NCI-H146 (cell line): ENCODE data around the gene TAOK1.
A peak's percentile ranks its signal among the peaks of the same experiment; 100 is the strongest.

Source experiments
- DNase-seq: peaks from one replicate; lab custom pipeline; 2025; lab: John Stamatoyannopoulos, UW

Gene TAOK1

DNA sequence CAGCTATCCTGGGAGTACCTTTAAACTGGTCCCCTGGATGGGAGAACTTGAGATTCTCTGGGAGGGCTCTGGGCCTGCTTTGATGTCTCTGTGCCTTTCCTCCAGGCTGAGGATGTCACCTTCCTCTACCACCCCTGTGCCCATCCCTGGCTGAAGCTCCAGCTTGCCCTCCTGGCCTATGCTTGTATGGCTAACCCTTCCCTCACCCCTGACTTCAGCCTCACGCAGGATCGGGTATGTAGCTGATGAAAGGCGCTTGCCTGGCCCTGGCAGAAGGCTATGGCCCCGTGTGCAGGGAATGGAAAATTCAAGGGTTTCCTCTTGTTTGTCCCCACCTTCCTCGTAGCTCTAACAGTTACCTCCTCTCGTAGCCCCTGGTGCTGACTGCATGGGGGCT is 181.3 kb downstream of the TAOK1 start:
- DNase-seq: no peak

DNA sequence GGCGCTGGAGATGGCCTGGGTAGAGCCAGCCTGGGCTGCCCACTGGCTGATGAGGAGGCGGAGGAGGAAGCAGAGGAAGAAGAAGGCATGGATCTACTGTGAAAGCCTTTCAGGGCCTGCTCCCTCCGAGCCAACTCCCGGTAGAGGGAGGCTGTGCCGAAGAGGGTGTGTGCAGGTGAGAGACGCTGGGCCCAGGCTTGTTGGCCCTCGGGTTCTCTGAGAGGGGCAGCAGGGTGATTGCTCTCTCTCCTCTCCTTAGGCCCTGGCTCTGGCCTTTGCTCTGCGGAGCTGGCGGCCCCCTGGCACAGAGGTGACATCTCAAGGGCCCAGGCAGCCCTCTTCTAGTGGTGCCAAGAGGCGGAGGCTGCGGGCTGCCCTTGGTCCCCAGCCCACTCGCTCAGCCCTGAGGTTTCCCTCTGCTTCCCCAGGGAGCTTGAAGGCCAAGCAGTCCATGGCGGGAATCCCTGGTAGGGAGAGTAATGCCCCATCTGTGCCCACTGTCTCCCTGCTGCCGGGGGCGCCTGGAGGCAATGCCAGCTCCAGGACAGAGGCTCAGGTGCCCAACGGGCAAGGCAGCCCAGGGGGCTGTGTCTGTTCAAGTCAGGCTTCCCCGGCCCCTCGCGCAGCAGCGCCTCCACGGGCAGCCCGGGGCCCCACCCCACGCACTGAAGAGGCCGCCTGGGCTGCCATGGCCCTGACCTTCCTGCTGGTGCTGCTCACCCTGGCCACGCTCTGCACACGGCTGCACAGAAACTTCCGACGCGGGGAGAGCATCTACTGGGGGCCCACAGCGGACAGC is 181.9 kb downstream of the TAOK1 start:
- no peak for DNase-seq

DNA sequence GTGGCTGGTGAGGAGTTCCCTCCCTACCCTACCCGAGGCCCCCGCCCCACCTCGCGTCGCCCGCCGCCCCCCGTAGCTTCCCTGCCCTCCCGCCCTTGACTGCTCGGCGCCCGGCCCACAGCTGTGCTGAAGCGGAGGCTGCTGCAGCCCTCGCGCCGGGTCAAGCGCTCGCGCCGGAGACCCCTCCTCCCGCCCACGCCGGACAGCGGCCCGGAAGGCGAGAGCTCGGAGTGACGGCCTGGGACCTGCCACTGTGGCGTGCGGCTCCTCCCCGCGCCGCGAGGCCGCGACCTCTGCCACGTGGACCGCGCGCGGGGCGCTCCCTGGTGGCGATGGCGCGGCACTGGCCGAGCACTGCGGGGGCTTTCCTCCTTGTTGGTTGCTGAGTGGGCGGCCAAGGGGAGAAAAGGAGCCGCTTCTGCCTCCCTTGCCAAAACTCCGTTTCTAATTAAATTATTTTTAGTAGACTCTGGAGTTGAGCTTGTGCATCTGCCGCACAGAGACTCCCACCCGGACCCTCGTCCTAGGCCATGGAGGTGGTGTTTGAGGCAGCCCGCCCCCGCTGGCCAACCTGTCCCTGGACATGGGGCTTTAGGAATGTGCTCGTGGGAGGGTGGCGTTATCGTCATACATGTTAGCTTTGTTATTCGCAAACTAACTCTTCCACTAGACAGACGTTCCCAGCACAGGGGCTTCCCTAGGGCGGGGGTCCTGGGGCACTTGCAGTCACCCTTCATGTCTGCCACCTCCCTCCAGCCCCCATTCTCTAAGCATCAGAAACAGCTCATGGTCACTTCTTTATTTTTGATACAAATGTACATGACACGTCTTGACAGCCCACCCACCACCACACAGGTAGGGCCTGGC is 182.8 kb downstream of the TAOK1 start:
- no peak for DNase-seq

DNA sequence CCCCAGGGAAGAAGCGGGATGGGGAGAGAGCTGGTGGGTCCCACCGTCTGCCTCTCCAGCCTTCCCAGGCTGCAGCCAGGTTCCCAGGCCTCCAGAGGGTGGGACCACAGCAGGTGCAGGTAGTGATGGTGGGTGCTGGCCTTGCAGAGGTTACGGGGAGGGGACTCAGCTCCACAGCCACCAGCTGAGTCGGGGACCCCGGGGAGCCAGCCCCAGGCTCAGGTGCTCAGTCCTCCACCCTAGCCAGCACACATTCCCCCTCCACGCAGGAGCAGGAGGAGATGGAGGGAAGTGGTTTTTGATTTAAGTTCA is 183.4 kb downstream of the TAOK1 start:
- DNase-seq: no peak

DNA sequence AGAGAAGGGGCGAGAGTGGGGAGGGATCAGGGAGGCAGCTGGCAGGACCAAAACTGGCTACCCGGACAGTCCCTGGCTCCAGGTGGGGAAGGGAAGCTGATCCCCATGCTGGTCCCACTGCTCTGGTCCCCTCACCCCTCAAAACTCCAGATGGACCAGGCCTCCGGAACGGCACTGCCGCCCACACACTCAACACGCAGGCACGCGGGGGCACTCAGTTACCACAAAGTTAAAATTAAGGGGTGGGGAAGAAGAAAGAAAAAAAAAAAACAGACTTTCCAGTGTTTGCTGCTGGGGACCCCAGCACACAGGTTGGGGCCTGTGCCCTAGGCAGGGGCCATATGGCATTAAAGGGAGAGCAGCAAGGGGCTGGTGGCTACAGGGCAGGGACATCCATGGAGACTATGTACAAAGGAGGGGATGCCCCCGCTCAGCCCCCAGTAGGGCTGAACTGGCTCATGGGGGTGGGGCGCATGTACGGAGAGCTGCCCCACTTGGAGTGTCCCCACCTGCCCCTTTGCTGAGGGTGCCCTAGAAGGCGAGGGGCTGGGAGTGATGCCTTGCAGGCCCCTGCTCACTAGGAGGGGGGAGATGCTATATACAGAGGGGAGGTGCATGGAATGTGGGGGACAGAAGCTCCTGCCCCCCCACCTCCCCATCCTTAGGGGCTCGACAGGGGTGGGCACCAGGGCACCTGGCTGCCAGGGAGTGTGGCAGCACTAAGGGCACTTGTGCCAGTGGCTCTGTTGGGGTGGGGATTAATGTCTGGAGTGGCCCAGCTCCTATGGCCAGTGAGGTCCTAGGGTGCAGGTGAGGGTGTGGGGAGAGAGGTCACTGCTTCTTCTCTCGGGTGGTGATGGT is 183.9 kb downstream of the TAOK1 start:
- DNase-seq: no peak

DNA sequence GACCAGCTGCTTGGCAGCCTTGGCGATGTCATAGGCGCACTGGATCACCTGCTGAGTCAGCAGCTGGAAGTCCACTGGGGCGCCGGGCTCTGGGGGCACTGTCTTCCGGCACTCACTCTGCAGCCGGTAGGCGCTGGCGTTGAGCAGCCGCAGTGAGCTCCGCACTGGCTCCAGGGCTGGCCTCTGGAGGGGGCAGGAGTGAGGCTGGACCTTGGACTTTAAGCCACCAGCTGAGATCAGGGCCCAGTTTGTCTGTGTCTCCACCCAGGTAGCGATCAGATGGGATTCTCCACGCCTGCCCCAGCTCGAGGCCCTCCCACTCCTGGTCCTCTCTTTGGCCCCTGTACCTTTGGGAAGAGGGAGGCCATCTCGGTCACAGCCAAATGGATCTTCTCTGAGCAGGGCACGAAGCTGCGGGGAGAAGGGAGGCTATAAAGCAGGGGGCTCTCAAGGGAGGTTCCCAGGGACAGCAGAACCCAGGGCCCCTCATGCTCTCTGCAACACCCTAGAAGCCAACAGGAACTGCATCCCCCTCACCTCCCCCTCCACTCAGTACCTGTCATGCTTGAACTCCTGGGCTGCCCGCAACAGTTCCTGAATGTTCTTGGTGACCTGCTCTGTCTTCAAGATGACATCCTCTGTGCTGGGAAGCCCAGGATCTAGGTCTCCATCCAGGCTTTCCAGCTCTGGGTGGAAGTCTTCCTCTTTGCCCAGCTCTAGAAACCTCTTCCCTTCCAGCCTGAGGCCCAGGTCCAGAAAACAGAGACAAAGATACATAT is 184.8 kb downstream of the TAOK1 start:
- no peak for DNase-seq

DNA sequence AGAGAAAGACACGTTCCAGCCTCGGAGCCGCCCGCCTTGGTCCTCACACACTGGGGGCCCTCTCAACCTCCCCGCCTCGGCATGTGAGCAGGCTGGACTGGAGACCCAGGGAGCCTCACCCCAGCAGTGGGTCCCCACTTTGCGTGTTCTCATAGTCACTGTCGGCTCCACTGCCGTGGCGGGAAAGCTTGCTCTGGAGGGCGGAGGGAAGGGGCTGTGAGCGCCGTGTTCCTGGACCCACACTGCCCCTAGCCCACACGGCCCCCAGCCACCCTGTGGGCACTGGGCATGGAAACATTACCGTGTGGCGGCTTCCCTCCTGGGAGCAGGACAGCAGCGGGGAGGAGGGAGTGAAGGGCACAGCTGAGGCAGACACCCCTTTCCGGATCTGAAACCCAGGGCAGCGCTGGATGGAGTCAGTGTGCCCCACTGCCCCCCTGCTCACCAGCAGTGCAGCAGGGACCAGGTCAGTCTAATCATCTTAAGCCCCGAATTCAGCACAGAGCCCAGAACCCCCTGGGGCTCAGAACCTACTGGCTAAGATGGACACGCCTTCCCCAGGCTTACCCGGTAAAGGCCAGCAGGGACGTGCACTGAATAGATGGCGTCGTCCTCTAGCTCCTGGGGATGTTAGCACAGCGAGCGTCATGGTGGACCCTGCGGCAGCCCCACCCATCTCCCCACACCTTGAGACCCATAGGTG is 185.5 kb downstream of the TAOK1 start:
- DNase-seq: no peak

DNA sequence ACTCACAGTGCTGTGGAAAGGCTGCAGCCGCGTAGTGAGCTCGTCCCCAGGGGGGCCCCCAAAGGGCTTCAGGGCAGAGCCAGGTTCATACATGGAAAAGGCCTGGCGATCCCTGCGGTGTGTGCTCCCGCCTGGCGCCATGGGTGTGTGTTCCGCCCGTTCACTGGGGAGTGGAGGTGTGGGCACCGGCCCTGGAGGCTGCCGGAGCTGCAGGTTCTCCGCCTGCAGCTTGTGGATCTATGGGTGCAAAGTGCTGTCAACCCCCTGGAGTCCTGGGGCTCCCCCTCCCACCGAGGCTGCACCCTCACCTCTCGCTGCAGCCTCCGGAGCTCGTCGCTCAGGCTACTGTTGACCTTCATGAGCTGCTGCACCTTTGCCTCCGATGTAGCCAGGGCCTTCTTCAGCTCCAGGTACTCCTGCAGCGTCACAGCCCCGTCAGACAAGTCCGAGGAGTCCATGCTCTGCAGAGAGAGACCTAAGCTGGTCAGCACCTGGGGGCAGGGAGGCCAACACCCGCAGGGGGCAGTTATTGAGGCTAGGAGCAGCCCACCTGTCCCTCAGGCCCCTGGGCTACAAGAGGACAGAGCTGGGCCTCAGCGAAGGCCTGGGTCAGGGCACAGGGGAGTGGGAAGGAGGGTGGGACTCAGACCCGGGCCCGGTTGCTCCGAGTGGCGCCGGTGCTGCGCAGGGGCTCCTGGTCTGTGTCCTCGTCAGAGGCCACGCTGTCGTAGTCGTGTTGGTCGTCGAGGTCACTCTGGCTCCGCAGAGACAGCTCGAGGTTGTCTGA is 186.2 kb downstream of the TAOK1 start:
- DNase-seq: no peak

DNA sequence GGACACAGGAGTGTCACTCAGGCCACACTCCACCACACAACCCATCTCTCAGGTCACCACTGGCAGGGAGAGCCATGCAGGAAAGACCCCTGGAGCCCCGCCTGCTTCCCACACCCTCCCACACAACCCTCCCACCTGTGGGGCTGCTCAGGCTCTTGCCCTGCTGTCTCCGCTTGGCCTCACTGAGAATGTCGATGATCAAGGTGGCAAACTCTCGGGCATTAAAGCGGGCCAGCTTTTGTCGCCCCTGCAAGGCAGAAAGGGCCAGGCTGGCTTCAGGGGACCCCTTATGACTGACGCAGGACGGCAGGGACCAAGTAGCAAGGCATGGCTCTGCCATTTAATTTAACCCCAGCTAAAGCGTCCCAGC is 186.8 kb downstream of the TAOK1 start:
- DNase-seq: no peak

DNA sequence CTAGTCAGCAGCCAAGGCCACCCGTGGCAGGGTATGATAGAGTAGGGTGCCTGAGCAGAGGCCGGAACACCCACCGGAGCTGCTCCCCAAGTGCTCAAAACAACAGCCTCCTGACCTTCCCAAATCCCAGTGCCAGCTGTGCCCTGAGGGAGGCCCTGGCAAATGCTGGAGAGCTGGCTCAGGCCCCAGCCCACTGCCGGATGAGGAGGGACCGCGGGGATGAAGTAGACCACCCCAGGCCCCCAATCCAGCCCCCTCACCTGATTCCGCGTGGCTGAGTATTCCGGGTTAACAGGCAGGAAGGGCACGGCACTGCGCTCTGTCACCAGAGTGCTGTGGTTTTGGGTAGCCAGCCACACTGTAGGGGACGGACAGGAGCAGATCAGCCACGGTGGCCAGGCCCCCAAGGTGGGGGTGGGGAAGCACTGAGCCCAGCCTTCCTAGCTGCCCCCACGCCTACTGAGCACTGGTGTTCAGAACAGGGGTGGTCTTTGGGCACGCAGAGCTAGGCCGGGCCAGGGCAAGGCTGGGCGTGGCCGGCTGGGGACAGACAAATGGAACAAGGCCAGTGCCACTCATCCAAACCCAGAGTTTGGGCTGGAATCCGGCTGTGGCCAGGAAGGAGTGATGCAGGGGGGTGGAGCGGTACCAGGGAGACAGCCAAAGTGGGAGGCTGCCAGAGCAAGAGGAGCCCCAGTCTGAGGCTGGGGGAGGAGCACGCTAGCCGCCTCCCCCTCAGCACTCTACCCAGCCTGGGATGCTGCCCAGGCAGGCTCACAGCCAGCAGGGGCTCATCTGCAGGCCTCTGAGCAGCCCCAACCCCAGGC is 187.4 kb downstream of the TAOK1 start:
- no peak for DNase-seq

DNA sequence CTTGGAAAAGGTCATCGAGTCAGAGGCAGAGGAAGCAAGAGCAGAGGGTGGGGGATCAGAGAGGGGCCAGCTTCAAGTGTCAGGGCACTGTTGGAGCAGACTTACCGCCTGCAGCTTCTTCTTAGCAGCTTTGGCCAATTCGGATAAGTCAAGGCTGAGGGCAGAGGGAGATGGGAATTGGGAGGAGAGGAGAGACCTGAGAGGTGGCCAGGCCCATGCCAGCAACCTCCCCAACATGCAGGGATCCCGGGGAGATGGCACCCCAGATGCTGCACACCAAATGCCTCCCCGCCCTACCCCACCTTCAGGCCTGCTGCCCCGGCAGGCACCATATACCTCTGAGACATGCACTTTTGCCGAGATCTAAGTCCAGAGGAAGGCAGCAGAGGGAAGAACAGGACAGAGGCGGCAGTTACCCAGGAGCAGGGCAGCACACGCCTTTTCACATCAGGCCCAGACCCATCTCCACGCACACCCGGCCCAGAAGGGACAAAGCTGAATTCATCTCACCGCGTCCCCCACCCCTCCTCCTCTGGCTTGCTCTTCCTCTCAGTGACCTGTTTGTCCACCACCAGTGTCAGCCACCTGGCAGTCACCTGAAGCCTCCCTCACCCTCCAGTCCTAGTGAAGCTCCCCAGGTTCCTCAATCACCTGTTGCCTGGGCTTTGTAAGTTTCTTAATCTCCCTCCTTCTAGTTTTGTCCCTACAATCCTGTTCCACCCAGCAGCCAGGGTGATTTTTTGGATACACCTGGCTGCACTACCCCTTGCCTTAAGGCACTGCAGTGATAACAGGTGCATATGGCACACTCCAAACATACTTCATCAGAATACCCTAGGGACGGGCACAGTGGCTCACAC is 188.7 kb downstream of the TAOK1 start:
- DNase-seq: no peak

DNA sequence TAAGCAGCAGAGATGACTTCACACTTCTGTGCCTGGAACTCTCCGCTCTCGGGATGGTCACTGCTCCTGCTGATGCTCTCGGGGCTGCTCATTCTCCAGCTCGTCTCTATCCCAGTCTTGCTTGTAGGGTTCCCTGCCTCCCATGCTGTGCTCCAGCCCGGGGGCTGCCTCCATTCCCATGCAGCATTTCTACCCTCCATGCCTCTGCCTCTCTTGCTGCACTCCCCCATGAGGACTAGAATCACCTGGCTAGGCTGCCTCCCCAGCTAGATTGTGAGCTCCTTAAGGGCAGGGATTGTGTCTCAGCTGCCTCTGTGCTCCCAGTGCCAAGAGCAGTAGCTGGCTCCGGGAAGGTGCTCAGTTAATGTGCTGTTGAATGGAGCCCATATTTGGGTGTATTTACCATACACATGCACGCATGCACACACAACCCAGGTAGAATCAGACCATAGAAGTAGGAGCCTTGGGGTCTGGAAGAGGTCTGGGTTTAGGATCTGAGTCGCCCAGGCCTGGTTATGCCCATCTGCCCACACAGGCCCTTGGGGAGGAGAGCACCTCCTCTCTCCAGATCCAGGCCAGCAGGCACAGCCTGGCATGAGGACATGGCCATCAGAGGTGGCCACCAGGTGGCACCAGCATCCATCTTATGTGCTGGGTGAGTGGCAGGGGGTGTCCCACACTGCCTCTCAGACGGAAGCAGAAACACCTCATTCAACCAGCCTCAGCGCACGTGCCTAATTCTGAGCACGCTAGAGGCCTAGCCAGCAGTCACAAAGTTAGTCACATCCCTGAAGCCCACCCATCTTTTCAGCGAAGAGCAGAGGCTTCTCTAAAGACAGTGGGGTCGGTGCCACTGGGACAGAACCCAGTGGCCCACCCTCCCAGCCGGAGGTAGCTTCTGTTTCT is 190.0 kb downstream of the TAOK1 start:
- peak; percentile 62 for DNase-seq

DNA sequence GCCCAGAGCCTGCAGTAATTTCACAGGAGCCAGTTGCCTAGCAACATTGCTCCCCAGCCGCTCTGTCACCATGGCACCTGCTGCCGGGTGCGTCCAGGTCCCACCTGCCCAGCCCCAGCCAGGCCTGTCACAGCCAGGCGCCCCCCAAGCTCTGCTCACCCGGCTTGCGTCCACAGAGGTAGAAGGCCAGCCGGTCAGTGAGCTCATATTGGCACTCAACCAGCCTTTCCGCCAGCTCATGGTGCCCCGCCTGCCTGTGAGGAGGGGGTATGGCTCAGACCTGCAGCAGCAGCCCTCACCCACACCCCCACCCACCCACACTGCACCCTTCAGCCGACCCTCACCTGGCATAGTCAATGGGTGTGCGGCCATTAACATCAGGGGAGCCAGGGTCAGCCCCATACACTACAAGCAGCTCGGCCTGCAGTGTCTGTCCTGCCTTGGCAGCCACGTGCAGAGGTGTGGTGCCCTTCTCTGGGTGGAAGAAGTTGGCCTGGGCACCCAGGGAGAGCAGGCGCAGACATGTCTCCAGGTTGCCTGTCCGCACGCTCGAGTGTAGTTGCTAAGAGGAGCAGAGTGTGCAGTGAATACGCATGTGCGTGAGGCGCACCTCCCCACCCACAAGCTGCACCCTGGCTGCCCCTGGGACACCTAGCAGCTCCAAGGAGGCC is 191.6 kb downstream of the TAOK1 start:
- DNase-seq: peak; percentile 20

DNA sequence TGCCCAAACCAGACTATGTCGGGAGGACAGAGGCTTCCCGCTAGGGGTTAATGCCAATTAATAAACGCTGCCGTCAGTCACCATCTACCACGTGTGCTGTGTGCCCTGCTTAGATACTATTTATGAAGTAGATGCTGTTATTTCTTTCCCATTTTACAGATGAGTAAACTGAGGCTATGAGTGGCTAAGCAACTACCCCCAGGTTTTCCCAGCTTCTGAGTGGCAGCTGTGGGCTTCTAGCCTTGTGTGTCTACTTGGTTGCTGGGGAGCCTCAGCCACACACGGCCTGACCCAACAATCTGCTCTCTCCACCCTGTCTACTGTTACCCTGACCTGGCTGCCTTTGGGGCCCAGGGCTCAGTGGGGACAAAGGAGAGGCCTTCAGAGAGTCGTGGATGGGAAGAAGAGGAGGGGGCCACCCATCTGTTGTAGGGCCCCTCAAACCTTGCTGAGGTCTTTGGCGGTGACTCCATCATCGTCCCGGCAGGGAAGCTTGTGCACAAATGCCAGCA is 192.1 kb downstream of the TAOK1 start:
- DNase-seq: no peak

DNA sequence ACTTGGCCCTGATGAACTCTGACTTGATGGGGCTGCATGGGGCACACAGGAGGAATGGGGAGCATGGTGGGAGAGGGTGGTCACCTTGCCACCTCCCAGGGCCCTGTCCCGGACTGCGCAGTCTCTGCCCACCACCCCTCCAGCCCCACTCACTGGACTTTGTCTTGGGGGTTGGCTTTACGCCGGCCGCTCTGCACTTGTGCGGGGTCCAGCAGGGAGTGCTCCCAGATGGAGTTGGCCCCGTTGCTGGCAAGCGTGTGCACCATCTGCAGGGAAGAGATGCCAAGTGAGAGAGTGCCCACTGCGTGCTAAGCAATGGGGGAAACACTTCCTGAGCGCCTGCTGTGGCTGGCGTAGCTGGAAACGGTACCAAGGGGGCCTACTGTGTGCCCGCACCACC is 192.6 kb downstream of the TAOK1 start:
- no peak for DNase-seq
